ENCODE results near the gene SMAD3.
A peak's percentile ranks its signal among the peaks of the same experiment; 100 is the strongest.

Gene SMAD3

GRCh38 chr15:67240235-67241131 is 175.1 kb downstream of the SMAD3 start:
- DNase-seq (ENCODE audit: low read depth in 1 of 2, low spot score in 1 of 2), result peak; percentile 53 to 62
- in situ Hi-C loops (cut with HindIII; ENCODE audit: low pct_unique_long_range_greater_than_20kb, low sequenced_read_pairs), result no loop called here
- TF ChIP-seq JUND (IDR thresholded peaks at IDR 0.05; ENCODE audit: low read depth), result no peak

GRCh38 chr15:67241132-67241855 is 175.9 kb downstream of the SMAD3 start:
- no peak for DNase-seq (ENCODE audit: low read depth in 1 of 2, low spot score in 1 of 2)
- TF ChIP-seq JUND (IDR thresholded peaks at IDR 0.05; ENCODE audit: low read depth), result no peak
- in situ Hi-C loops (cut with HindIII; ENCODE audit: low pct_unique_long_range_greater_than_20kb, low sequenced_read_pairs), result no loop called here

GRCh38 chr15:67242708-67243111 is 177.3 kb downstream of the SMAD3 start:
- TF ChIP-seq JUND (IDR thresholded peaks at IDR 0.05; ENCODE audit: low read depth), result no peak
- no peak for DNase-seq (ENCODE audit: low read depth in 1 of 2, low spot score in 1 of 2)
- in situ Hi-C loops (cut with HindIII; ENCODE audit: low pct_unique_long_range_greater_than_20kb, low sequenced_read_pairs), result no loop called here
